ENCODE results near the gene EXD3. TPM values are rescaled to one million over a fixed set of nuclear protein-coding genes. Genes with fewer than 3 reads are reported as not detected.

Gene EXD3
- total RNA-seq, 1 donor from 2014 or later: 8.2 TPM

- intact Hi-C loops (cut with micrococcal nuclease): no loop called here
These were observed 11.8 kb upstream of the EXD3 start for GRCh38 chr9:137434498-137435380.

- intact Hi-C loops (cut with micrococcal nuclease): no loop called here
These were observed 11.0 kb upstream of the EXD3 start for GRCh38 chr9:137433916-137434431.

- intact Hi-C loops (cut with micrococcal nuclease): no loop called here
These were observed 10.5 kb upstream of the EXD3 start for GRCh38 chr9:137433349-137433915.

DNA sequence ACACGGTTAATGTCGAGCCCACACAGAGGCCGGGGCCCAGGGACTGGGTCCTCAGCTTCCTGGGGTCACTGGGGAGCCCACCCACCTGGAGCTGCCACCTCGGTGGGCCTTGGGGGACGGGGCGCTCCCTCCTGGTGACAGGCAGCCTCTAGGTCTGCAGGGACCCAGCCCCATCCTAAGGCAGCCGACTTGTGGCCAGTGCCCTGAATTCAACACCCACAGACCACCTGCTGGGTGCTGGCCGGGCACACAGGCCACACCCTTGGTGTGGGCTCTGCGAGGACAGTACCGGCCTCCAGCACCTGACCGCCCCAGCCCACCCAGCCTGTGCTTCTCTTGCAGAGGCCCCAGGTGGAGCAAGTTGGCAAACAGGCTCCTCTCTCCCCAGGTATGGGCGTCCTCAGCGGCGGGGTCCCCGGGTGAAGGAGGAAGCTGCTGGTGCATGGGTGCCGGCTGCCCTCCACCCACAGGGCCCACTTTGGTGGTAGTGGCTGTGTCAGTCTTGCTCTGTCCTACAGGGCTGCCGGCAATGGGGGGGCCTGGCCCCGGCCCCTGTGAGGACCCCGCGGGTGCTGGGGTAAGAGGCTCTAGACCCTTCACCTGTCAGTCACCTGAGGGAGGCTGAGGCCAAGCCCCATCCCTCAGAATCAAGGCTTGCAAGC lies 9.9 kb upstream of the EXD3 start:
- intact Hi-C loops (cut with micrococcal nuclease): no loop called here

DNA sequence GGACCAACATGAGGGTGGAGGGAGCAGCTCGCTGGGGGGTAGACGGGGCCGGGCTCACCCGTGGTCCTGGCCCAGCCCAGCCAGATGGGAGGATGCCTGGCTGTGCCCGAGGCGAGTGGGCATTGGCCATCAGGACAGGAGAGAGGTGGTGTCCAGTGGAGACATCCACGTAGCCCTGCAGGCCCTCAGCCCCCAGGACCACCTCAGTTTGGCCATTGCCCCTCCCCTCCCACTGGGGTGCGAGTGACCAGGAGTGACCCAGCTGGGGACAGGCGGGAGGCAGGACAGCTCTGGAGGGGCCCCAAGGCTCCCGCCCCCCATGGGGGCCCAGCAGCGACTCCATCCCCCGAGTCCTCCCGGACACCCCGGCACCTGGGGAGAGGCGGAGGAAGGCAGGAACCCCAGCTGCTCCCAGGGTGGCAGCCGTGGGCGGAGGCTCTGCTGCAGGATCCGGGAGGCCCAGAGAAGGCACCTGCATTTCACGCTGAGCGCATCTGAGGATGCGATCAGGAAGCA lies 8.5 kb upstream of the EXD3 start:
- intact Hi-C loops (cut with micrococcal nuclease): no loop called here

DNA sequence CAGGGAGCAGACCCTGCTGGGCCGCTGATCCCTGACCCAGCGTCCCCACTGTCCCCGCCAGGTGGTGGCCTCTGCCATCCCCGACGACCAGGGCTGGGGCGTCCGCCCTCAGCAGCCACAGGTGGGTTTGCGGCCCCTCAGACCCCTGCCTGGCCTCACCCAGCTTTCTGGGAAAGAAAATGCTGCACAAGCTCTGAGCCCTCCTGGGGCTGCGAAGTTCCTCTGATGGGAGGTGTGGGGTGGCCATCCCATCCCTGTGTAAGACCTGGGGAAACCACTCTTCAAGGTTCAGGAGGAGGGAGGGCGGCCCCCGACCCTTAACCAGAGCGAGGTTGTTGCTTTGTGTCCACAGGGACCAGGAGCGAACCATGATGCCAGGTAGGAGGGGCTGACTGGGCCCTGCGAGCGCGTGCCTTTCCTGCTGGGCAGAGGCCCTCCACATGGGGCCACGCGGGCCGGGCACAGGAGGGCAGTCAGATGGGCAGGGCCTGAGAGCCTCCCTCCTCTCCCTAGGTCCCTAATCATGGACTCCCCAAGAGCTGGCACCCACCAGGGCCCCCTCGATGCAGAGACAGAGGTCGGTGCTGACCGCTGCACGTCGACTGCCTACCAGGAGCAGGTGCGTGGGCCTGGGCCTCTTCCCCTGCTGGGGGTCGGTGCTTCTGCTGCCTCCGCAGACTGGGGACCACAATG lies 7.9 kb upstream of the EXD3 start:
- intact Hi-C loops (cut with micrococcal nuclease): no loop called here

DNA sequence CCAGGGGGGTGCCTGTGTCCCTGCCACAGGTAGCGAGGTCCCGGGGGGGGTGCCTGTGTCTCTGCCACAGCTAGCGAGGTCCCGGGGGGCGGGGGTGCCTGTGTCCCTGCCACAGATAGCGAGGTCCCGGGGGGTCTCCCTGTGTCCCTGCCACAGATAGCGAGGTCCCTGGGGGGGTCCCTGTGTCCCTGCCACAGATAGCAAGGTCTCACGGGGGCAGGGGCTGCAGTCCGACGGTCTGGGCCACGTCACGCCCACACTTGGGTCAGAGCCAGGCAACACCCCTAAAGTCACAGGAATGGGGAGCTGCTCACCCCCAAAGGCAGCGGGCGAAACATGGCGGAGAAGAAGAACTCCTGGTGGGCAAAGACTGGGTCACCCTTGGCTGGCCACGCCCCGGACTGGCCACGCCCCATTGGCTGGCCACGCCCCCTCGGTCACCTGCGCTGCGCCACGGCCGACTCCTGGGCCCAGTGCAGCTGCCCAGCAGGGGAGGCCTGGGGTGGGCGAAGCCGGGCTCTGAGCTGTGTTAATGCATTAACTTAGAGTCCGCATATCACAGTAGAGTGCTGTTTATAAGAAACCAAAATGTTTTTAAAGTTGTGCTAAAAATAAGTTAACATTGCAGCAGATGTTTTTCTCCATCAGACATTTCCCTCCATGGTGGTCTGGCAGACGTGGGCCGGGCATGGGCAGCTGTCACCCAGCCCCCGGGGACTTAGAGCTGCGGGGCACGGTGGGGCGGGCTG lies 7.2 kb upstream of the EXD3 start:
- intact Hi-C loops (cut with micrococcal nuclease): loop anchor here (10.0 kb wide), 1 partner anchor 1185 kb away; the partner anchor contains the start of gene QSOX2

DNA sequence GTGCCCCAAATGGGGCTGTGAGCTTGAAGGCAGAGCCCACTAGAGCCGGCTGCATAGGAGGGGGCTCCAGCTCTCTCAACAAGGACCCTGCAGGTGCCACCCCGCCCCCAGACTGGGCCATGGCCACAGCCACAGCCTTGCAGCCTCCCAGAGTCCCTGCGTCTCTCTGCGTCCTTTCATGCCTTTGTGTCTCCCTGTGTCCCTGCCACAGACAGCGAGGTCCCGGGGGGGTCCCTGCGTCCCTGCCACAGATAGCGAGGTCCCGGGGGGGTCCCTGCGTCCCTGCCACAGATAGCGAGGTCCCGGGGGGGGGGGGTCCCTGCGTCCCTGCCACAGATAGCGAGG lies 6.6 kb upstream of the EXD3 start:
- intact Hi-C loops (cut with micrococcal nuclease): loop anchor here (10.0 kb wide), 1 partner anchor 1185 kb away; the partner anchor contains the start of gene QSOX2

DNA sequence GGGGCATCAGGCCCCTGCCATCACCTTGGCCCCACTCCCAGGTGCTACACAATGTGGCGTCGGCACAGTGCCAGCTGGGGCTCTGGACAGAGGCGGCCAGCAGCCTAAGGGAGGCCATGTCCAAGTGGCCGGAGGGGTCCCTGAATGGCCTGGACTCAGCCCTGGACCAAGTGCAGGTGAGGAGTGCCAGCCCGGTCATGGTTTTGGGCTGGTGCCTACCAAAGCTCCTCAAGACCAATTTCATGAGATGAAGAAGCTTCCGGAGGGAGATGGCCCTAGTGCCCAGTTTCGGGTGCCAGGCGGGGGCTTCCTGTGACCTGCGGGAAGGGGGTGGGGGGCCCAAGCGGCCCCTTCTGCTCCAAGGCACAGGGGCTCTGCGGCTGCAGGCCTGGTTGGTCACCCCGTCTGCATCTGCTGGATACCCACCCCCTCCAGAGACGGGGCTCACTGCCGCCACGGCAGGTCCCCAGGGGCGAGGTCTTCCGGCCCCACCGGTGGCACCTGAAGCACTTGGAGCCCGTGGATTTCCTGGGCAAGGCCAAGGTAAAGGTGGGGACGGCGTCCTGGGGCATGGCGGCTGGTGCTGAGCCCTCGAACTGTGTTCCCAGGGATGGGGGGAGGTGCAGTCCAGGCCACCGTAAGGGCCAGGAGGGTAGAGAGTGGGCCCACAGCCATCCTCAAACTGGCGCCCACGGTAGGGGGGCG lies 6.0 kb upstream of the EXD3 start:
- intact Hi-C loops (cut with micrococcal nuclease): loop anchor here (10.0 kb wide), 1 partner anchor 1184 kb away; the partner anchor contains the start of gene QSOX2

GRCh38 chr9:137428311-137428630 lies 5.3 kb upstream of the EXD3 start:
- intact Hi-C loops (cut with micrococcal nuclease): loop anchor here (10.0 kb wide), 1 partner anchor 1183 kb away; the partner anchor contains the start of gene QSOX2

DNA sequence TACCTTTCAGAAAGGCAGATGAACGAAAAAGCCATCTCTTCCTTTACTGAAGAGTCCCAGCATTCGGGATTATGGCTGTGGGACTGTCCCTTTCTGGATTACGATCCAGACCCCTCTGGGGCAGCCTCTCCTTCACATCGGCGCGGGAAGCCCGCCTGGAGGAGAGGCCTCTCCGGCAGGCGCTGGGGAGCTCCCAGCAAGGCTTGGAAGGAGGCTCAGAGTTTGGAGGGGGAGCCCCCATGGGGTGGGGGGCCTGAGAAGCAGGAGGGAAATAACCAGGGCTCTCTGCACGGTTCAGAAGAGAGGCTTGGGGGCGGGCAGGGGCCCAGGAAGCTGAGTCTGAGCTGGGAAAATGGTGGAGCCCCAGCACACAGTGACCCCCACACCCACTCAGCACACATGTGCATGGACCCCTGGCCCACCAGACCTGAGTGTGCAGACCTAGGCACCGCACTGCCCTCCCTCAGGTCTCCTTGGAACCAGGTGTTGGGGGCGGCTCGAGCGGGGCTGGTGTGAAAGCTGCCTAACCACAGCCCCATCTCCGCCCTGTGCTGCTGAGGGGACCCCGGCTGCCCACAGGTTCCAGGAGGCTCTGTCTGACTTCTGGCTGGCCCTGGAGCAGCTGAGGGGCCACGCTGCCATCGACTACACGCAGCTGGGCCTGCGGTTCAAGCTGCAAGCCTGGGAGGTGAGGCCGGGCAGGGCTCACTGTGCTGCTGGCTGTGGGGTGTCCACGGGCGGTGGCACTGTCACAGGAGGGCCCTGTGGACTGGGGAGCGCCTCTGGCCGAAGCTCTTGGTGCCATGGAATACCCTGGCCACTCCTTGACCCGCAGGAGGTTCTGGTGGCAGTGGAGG lies 4.7 kb upstream of the EXD3 start:
- intact Hi-C loops (cut with micrococcal nuclease): loop anchor here (10.0 kb wide), 1 partner anchor 1183 kb away; the partner anchor contains the start of gene QSOX2

GRCh38 chr9:137426018-137426681 lies 3.2 kb upstream of the EXD3 start:
- intact Hi-C loops (cut with micrococcal nuclease): loop anchor here (10.0 kb wide), 1 partner anchor 1181 kb away; the partner anchor contains the start of gene QSOX2

- intact Hi-C loops (cut with micrococcal nuclease): loop anchor here (1.0 to 10.0 kb wide), 4 partner anchors 22 to 1179 kb away; partner anchors contain the start of genes ARRDC1 and QSOX2
These were observed 741 bp upstream of the EXD3 start for GRCh38 chr9:137423514-137424291.

DNA sequence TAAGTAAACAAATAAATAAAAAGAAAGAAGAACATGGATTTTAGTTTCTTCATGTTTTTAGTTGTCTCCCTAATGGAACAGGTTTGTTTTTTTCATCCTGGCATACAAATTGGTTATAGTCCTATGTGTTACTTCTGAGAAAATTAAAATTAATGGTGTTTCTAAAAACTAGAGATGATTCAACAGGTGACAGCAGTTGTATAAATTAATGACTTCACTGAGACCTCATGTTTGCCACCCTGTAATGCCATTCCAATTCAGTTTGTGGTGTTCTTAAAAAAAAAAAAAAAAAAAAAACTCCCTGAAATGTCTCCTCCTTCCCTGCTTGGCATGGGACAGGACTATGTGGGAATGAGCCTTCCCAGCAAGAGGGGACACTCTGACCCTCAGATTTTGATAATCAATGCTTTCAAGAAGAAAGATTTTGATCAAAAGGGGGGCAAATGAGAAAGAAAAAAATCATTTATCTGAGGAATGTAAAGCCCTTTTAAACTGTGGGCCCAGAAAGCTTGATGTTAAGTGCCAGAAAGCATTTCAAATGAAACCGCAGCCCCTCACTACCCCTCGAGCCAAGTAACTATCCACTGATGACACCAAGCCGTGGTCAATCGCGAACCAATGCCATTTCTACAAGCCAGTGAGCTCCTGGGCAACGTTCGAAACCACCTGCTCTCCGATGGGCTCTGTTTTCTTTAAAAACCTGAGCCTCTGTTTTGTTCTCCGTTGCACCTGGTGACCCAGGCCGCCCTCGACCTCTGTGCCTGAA lies 941 bp downstream of the EXD3 start:
- intact Hi-C loops (cut with micrococcal nuclease): loop anchor here (2.0 to 10.0 kb wide), 2 partner anchors 39 to 1177 kb away; partner anchors contain the start of gene QSOX2

DNA sequence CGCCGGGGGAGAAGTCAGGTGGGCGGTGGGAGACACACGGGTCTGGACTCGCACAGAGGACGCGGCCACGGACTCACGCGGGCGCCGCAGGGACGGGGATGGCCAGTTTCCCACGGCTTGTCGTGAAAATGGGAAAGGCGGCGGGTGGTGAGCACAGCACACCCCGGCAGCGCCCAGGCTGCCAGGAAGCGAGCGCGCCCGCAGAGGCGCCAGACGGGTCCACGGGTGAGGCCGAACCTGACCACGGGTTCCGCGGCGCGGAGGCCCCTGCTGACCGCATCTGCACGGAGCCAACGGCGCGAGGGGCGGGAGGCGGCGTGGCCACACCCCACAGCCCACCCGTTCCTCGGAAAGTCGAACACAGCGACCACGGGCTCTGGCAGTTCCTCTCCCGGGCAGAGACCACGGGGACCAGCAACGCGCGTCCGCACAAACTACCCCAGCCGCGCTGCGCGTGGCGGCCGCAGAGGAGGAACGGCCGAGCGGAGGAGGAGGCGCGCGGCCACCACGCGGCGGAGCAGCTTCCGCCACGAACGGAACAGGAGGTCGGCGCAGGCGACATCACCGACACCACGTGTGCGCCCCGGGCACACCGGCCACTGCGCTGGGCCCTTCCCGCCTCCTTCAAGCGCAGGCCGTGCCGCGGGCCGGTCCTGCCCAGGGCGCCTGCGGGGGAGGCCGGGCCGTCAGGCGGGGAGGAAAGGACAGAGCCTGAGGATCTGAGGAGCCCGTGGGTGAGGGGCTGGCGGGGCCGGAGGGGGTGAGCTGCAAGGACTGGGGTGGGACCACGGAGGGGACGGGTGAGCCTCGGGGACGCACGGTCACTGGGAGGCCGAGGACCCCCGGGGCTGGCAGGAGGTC lies 5.6 kb downstream of the EXD3 start:
- intact Hi-C loops (cut with micrococcal nuclease): no loop called here
